GM12873 (cell line): ENCODE measurements around the gene MYOM1.

Experiments used
- TF ChIP-seq, protein P1 (sequence below): IDR thresholded peaks from 2 replicates; pipeline ENCODE4 v1.5.1; 2012; ENCODE audit warnings: low read depth, mild to moderate bottlenecking, moderate library complexity, low read length, control low read depth; ENCODE audit not compliant: insufficient read depth; ENCODE audit errors: missing control alignments

Gene MYOM1

DNA sequence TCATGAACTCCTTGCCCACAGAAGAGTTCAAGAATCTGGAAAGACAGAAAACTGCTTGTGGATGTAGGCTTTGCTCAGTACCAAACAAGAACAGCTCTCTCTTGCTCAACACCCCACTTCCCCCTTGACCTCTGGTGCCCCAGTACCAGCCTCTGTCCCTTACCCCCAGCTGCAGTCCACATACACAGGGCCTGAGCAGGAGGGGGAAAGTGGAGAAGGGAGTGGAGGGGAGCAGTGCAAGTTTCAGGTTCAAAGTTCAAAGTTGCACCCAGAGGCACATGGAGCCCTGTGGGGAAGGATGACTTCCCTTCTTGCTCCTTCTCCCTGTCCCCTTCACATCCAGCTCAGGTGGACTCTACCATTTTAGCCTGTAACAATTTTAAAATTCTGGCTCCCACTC lies 145.7 kb downstream of the MYOM1 start:
- TF ChIP-seq, protein P1, sequence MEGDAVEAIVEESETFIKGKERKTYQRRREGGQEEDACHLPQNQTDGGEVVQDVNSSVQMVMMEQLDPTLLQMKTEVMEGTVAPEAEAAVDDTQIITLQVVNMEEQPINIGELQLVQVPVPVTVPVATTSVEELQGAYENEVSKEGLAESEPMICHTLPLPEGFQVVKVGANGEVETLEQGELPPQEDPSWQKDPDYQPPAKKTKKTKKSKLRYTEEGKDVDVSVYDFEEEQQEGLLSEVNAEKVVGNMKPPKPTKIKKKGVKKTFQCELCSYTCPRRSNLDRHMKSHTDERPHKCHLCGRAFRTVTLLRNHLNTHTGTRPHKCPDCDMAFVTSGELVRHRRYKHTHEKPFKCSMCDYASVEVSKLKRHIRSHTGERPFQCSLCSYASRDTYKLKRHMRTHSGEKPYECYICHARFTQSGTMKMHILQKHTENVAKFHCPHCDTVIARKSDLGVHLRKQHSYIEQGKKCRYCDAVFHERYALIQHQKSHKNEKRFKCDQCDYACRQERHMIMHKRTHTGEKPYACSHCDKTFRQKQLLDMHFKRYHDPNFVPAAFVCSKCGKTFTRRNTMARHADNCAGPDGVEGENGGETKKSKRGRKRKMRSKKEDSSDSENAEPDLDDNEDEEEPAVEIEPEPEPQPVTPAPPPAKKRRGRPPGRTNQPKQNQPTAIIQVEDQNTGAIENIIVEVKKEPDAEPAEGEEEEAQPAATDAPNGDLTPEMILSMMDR = no peak

DNA sequence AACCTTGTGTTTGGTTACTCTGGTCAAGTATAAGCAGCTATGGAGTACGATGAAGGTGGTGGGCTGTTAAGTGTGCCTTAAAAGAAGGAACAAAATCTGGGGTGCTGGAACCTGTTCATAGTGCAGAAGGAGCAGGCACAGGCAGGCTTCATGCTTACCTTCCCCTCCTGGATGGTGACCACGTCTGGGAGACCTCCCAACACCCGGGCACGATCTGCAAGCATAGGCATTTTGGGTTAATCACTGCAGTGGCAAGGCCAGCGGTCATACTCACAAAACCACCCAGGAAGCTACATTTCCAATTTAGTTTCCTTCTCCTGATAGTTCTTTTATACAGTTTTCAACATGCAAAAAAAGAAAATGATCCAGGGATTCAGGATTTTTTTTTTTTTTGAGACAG lies 148.1 kb downstream of the MYOM1 start:
- TF ChIP-seq, protein P1 = no peak

DNA sequence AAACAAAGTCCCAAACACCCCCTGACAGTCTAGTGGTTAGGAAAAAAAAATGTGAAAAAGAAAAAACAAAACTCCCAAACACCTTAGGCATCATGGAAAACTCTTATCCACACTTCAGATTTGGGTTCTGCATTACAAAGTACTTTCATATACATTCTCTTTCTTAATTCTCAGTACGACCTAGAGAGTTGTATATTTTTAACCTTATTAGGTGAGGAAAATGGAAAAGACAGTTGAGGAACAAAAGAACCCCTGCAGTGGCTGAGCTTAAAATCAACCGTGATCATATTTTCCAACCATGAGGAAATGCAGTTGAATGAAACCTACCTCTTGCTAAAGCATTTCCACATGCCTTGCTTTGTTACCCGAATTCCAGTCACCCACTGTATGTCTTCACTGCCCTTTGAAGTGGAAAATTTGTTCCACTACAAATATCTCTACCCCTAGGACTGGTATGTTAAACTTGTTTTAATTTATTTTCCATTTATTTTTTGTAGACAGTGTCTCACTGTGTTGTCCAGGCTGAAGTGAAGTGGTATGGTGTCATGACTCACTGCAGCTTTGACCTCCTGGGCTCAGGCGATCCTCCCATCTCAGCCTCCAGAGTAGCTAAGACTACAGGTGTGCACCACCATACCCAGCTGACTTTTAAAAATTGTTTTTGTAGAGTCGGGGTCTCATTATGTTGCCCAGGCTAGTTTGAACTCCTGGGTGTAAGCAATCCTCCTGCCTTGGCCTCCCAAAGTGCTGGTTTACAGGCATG lies 149.9 kb downstream of the MYOM1 start:
- TF ChIP-seq, protein P1 = no peak

DNA sequence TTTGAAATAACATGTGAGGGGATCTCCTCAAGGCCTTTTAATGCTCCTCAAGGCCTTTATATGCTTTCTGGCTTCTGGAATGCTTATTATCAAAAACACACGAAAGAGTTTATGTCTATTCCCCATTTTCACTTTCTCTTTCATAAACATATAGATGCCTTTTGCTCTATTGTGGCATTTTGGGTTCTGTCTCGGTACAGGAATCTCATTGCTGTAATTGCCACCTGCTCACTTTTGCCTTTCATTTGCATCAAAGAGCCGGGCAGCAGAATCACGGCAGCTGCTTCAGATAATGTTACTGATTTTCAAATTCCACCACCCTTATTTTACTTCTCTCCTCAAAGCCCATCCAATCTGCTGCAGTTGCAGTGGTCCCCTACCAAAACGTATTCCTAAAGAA lies 152.0 kb downstream of the MYOM1 start:
- TF ChIP-seq, protein P1 = no peak

DNA sequence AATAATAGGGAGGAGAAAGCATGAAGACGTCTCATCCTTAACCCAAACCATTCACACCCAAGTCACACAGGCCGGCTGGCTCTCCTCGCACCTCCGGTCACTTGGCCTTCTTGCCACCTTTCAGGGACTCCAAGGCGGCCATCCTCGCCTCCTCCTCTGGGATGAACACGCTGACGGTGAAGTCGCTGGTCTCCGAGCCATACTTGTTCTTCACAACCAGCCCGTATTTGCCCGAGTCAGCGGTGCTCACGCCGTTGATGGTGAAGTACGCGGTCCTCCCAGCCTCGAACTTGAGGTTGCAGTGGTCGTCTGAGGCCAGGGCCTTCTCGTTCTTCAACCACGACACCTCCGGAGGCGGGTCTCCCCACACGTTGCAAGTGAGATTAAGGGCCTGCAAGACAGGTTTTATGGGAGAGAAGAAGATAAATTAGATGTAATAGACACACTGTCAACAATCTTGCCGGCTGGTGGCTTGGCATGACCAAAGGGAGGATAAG lies 152.6 kb downstream of the MYOM1 start:
- TF ChIP-seq, protein P1 = no peak

DNA sequence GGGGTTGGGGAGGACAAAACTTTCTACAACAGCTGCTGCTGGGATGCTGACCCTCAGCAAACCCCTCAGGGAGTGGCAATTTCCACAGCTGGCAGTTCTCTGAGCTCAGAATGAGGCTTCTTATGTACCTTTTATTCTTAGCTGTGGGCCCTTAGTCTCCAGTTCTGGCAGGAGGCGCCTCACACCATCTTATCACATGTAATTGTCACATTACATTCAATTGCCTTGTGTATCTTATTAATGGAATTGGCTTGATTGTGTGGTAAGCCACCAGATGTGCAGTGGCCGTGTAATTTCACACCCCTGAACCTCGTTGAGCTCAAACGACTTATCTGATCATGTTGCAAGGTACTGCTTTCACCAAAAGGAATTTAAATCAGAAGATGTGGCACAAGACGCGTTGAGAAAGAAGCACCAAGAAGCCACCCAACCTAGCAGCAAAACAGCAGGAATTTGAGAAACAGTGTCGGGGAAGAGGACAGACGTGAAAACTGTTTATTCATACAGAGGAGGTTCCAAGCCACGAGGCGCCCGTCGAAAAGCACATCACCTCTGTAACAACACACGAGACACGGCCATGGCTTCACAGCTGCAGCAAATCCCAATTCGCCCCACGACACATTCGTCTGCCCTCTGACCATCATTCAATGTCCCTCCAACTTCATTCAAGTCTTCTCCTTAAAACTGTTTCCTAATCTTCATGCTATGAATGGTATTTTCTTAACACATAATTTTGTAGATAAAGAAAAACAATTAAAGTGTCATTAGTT lies 153.2 kb downstream of the MYOM1 start:
- TF ChIP-seq, protein P1 = no peak

DNA sequence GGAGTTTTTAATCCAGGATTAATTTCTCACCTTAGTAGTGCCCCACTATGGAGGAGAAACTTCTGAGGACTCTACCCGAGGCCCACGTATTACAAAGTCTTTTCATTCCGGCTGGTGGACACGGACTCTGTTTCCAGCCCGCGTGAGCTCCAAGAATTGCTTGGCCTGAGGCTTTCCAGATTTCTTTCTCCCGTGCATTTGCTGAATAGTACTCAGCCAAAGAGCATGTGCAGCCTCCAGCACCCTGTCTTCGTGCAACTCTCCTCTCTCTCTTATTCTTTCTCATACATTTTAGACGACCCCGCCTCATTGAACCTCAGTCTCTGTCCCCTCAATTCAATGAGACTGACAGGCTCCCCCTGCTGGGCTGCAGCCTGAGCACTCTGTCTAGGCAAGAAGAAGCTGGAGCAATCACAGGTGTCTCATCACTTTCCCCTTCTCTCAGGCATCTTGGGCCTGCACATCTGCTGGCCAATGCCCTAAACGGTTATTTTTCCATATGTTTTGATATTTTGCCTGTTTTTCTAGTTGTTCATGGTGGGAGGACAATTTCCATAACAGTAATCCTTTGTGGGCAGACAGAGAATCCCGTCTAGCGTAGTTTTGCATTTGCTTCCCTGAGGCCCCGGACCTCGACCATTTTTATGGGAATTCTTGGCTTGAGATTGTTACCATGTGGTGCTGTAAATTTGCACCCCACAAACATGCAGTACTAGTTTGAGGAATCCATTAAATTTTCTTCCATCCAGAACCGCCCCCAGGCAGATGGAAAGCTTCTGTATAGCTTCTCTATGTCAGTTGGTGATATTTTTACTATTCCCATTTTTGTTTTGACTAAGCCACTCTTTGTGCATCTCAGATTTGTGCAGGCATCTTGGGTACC lies 156.7 kb downstream of the MYOM1 start:
- TF ChIP-seq, protein P1 = peak; percentile 88
